AG04449 (cell line): Measurements from ENCODE around the gene FAM131A.

Experiments used
- CTCF ChIA-PET: fragments of 350-600 bp; formaldehyde crosslinking; extraction: SDS; loops from one replicate; lab custom pipeline; 2021; ENCODE audit warnings: antibody characterized with exemption; lab: Yijun Ruan, JAX
- POLR2A ChIA-PET: fragments of 400-600, 350-600 bp; formaldehyde crosslinking; extraction: SDS; loops from one replicate; lab custom pipeline; 2020; ENCODE audit warnings: antibody characterized with exemption, inconsistent platforms; lab: Yijun Ruan, JAX
- DNase-seq: peaks from one replicate; pipeline ENCODE4 v3.0.0-alpha.2; 2010; ENCODE audit warnings: low read depth, low spot score
- H3K4me3 ChIP-seq: 2 replicates; pipeline ENCODE4 v1.5.1; 2011; ENCODE audit warnings: low read depth, mild to moderate bottlenecking, control low read depth, low read length
- CTCF ChIP-seq: IDR thresholded peaks from one replicate; pipeline ENCODE4 v1.5.1; 2011; ENCODE audit warnings: mild to moderate bottlenecking, moderate library complexity, low read length, control low read depth, inconsistent platforms; ENCODE audit not compliant: insufficient read depth; ENCODE audit errors: missing control alignments

Gene FAM131A

GRCh38 chr3:184351511-184352148 lies 14.2 kb downstream of the FAM131A start:
- ChIA-PET POLR2A (interaction anchor here (1.9 kb wide), 1 partner anchor 11 kb away, joined by 5 read pairs; no protein-coding TSS in a partner anchor), CTCF (interaction anchor here (0.7 to 3.1 kb wide), 7 partner anchors 9 to 190 kb away, joined by 3 to 18 read pairs (median 4); partner anchors contain the start of genes CLCN2, FAM131A and POLR2H)
- H3K4me3 ChIP-seq: no peak overlapping the region
- no peak for DNase-seq
- TF ChIP-seq CTCF: no peak

- no peak for TF ChIP-seq CTCF
- H3K4me3 ChIP-seq: no peak overlapping the region
- POLR2A ChIA-PET: interaction anchor here (1.9 kb wide), 1 partner anchor 10 kb away, joined by 5 read pairs; no protein-coding TSS in a partner anchor
- CTCF ChIA-PET: interaction anchor here (0.7 to 4.5 kb wide), 11 partner anchors 9 to 191 kb away, joined by 3 to 46 read pairs (median 5); partner anchors contain the start of genes CLCN2, FAM131A and POLR2H
- no peak for DNase-seq
These were observed 14.9 kb downstream of the FAM131A start for GRCh38 chr3:184352149-184352785.

- ChIA-PET POLR2A (interaction anchor here (1.9 kb wide), 1 partner anchor 9 kb away, joined by 5 read pairs; no protein-coding TSS in a partner anchor), CTCF (interaction anchor here (0.6 to 4.5 kb wide), 18 partner anchors 8 to 455 kb away, joined by 3 to 46 read pairs (median 5); partner anchors contain the start of genes CLCN2, EPHB3, FAM131A and POLR2H)
- TF ChIP-seq CTCF: no peak
- H3K4me3 ChIP-seq: no peak overlapping the region
- no peak for DNase-seq
These were observed 15.6 kb downstream of the FAM131A start for GRCh38 chr3:184352897-184353545.

- no peak for DNase-seq
- TF ChIP-seq CTCF: no peak
- CTCF ChIA-PET: interaction anchor here (0.6 to 4.5 kb wide), 21 partner anchors 7 to 424 kb away, joined by 3 to 46 read pairs (median 5); partner anchors contain the start of genes CLCN2, EPHB3, FAM131A and POLR2H
- POLR2A ChIA-PET: interaction anchor here (1.9 kb wide), 1 partner anchor 9 kb away, joined by 5 read pairs; no protein-coding TSS in a partner anchor
- no peak overlapping the region for H3K4me3 ChIP-seq
These were observed 16.1 kb downstream of the FAM131A start for GRCh38 chr3:184353546-184353941.

GRCh38 chr3:184354121-184354728 lies 16.8 kb downstream of the FAM131A start:
- no peak for DNase-seq
- ChIA-PET CTCF (interaction anchor here (0.6 to 4.5 kb wide), 24 partner anchors 8 to 423 kb away, joined by 3 to 46 read pairs (median 4); partner anchors contain the start of genes EPHB3 and FAM131A), POLR2A (no interaction called here)
- peak; percentile 77 for TF ChIP-seq CTCF
- no peak overlapping the region for H3K4me3 ChIP-seq
